HG03575 (cell line): Measurements from ENCODE around the gene ANKS1A.

ENCODE experiments used
- ATAC-seq: cut with Tn5 transposase; IDR thresholded peaks from one replicate; pipeline ENCODE4 v1.9.1; 2021; ENCODE audit not compliant: unreplicated experiment, insufficient number of reproducible peaks, low FRiP score; ENCODE audit errors: extremely low read depth

ANKS1A gene

GRCh38 chr6:35014786-35015185 lies 125.7 kb downstream of the ANKS1A start:
- no peak for ATAC-seq

GRCh38 chr6:35015476-35015875 lies 126.4 kb downstream of the ANKS1A start:
- ATAC-seq = no peak

GRCh38 chr6:35015996-35016395 lies 126.9 kb downstream of the ANKS1A start:
- no peak for ATAC-seq

- no peak for ATAC-seq
Observed at GRCh38 chr6:35016502-35017321, 127.7 kb downstream of the ANKS1A start.

- ATAC-seq = no peak
Observed at GRCh38 chr6:35017411-35018181, 128.5 kb downstream of the ANKS1A start.

GRCh38 chr6:35018182-35018519 lies 129.1 kb downstream of the ANKS1A start:
- ATAC-seq = no peak

- no peak for ATAC-seq
Observed at GRCh38 chr6:35018746-35019145, 129.7 kb downstream of the ANKS1A start.

GRCh38 chr6:35019171-35019570 lies 130.1 kb downstream of the ANKS1A start:
- ATAC-seq = no peak

GRCh38 chr6:35019831-35020230 lies 130.8 kb downstream of the ANKS1A start:
- no peak for ATAC-seq

GRCh38 chr6:35021004-35021403 lies 131.9 kb downstream of the ANKS1A start:
- no peak for ATAC-seq

GRCh38 chr6:35023091-35024000 lies 134.3 kb downstream of the ANKS1A start:
- ATAC-seq = no peak

- no peak for ATAC-seq
Observed at GRCh38 chr6:35024551-35025054, 135.5 kb downstream of the ANKS1A start.

GRCh38 chr6:35025232-35026188 lies 136.5 kb downstream of the ANKS1A start:
- no peak for ATAC-seq

- ATAC-seq = no peak
Observed at GRCh38 chr6:35026434-35027222, 137.6 kb downstream of the ANKS1A start.

- ATAC-seq = no peak
Observed at GRCh38 chr6:35027807-35028206, 138.8 kb downstream of the ANKS1A start.

- ATAC-seq = no peak
Observed at GRCh38 chr6:35028781-35029769, 140.0 kb downstream of the ANKS1A start.
